ENCODE results near the gene LRRC51. TPM values are rescaled to one million over a fixed set of nuclear protein-coding genes. Genes with fewer than 3 reads are reported as not detected.
A peak's percentile ranks its signal among the peaks of the same experiment; 100 is the strongest.

The LRRC51 gene
- total RNA-seq, 4 donors from 2014 or later = 5.1 to 77.4 (median 6.7) TPM

- Histone ChIP-seq H3K4me1 (no peaks in the 10 kb centered on the region), H3K9me3 (no peaks in the 10 kb centered on the region), H3K27ac (no peak overlapping the region), H3K4me3 (no peak overlapping the region), H3K36me3 (no peaks in the 10 kb centered on the region), H3K27me3 (no peaks in the 10 kb centered on the region)
- 89 to 90% methylated on average over 5 to 14 of the region's 14 CpGs for WGBS, 2 donors (ENCODE audit: low coverage in 1 of 2)
- intact Hi-C loops (cut with DNase I; ENCODE audit: low total_unique reads) = no loop called here
- in situ Hi-C loops (cut with MboI; ENCODE audit: low pct_ligation_motif_present in 1 of 4, low pct_unique_long_range_greater_than_20kb in 1 of 4, low sequenced_read_pairs in 3 of 4) = no loop called here
- no peak for TF ChIP-seq CTCF (IDR thresholded peaks at IDR 0.05)
- TF ChIP-seq EP300 (IDR thresholded peaks at IDR 0.05; ENCODE audit: low read depth) = no peak
- TF ChIP-seq POLR2A (IDR thresholded peaks at IDR 0.05) = no peak
- no peak for TF ChIP-seq POLR2AphosphoS5 (IDR thresholded peaks at IDR 0.05)
- no peak for DNase-seq
These were observed 55.4 kb downstream of the LRRC51 start for GRCh38 chr11:72135891-72136683.

GRCh38 chr11:72136684-72137262 is 56.1 kb downstream of the LRRC51 start:
- H3K27me3 ChIP-seq = no peaks in the 10 kb centered on the region
- 83 to 85% methylated on average over 1 to 4 of the region's 4 CpGs for WGBS, 2 donors (ENCODE audit: low coverage in 1 of 2)
- in situ Hi-C loops (cut with MboI; ENCODE audit: low pct_ligation_motif_present in 1 of 4, low pct_unique_long_range_greater_than_20kb in 1 of 4, low sequenced_read_pairs in 3 of 4) (no loop called here), intact Hi-C loops (cut with DNase I; ENCODE audit: low total_unique reads) (no loop called here)
- DNase-seq = peak; percentile 20
- no peaks in the 10 kb centered on the region for H3K36me3 ChIP-seq
- TF ChIP-seq EP300 (IDR thresholded peaks at IDR 0.05; ENCODE audit: low read depth) (no peak), POLR2AphosphoS5 (IDR thresholded peaks at IDR 0.05) (no peak), CTCF (IDR thresholded peaks at IDR 0.05) (no peak), POLR2A (IDR thresholded peaks at IDR 0.05) (no peak)
- no peak overlapping the region for H3K27ac ChIP-seq
- H3K4me1 ChIP-seq = no peaks in the 10 kb centered on the region
- no peaks in the 10 kb centered on the region for H3K9me3 ChIP-seq
- no peak overlapping the region for H3K4me3 ChIP-seq

- no peak for DNase-seq
- WGBS, 2 donors (ENCODE audit: low coverage in 1 of 2) = 60 to 72% methylated on average over 1 to 12 of the region's 12 CpGs
- TF ChIP-seq POLR2A (IDR thresholded peaks at IDR 0.05) (no peak), POLR2AphosphoS5 (IDR thresholded peaks at IDR 0.05) (no peak), EP300 (IDR thresholded peaks at IDR 0.05; ENCODE audit: low read depth) (no peak), CTCF (IDR thresholded peaks at IDR 0.05) (no peak)
- Histone ChIP-seq H3K4me3 (no peak overlapping the region), H3K27ac (no peak overlapping the region), H3K36me3 (no peaks in the 10 kb centered on the region), H3K27me3 (no peaks in the 10 kb centered on the region), H3K9me3 (no peaks in the 10 kb centered on the region), H3K4me1 (peaks cover 0 to 2% (median 0%) of the 10 kb centered on the region in 4 donors)
- in situ Hi-C loops (cut with MboI; ENCODE audit: low pct_ligation_motif_present in 1 of 4, low pct_unique_long_range_greater_than_20kb in 1 of 4, low sequenced_read_pairs in 3 of 4) = no loop called here
- intact Hi-C loops (cut with DNase I; ENCODE audit: low total_unique reads) = no loop called here
These were observed 58.3 kb downstream of the LRRC51 start for GRCh38 chr11:72138821-72139390.

GRCh38 chr11:72139500-72139899 is 58.9 kb downstream of the LRRC51 start:
- intact Hi-C loops (cut with DNase I; ENCODE audit: low total_unique reads) = no loop called here
- no peak overlapping the region for H3K27ac ChIP-seq
- no peak for TF ChIP-seq POLR2A (IDR thresholded peaks at IDR 0.05)
- no peak for TF ChIP-seq CTCF (IDR thresholded peaks at IDR 0.05)
- TF ChIP-seq POLR2AphosphoS5 (IDR thresholded peaks at IDR 0.05) = no peak
- TF ChIP-seq EP300 (IDR thresholded peaks at IDR 0.05; ENCODE audit: low read depth) = no peak

More at GRCh38 chr11:72139500-72139899, 58.9 kb downstream of the LRRC51 start:
- no peaks in the 10 kb centered on the region for H3K27me3 ChIP-seq
- H3K4me3 ChIP-seq = no peak overlapping the region
- no peaks in the 10 kb centered on the region for H3K9me3 ChIP-seq
- H3K4me1 ChIP-seq = peaks cover 0 to 6% (median 0%) of the 10 kb centered on the region in 4 donors
- in situ Hi-C loops (cut with MboI; ENCODE audit: low pct_ligation_motif_present in 1 of 4, low pct_unique_long_range_greater_than_20kb in 1 of 4, low sequenced_read_pairs in 3 of 4) = no loop called here
- H3K36me3 ChIP-seq = no peaks in the 10 kb centered on the region
- no peak for DNase-seq
- WGBS, 2 donors (ENCODE audit: low coverage in 1 of 2) = 95 to 100% methylated on average over 2 to 11 of the region's 11 CpGs

Measured in transverse colon (tissue), 4 donors.